HepG2 (cell line): ENCODE measurements around the gene WDSUB1. TPM values are rescaled to one million over a fixed set of nuclear protein-coding genes. Genes with fewer than 3 reads are reported as not detected.

Experiments used
- ATAC-seq: fragments of 200-7000 bp; cut with Tn5 transposase; 3 replicates; pipeline ENCODE4 v1.9.1; 2020; ENCODE audit warnings: mild to moderate bottlenecking, moderate library complexity
- BruUV-seq: library from RNA; stranded (reverse); fragments of 400-500 nt; replicated peaks from 2 replicates; lab custom pipeline; 2021; lab: Mats Ljungman, UMichigan
- CTCF ChIA-PET: fragments of 300-600 bp; formaldehyde crosslinking; extraction: SDS; loops from one replicate; lab custom pipeline; 2021; ENCODE audit warnings: low total read pairs, inconsistent platforms, low intra/inter-chr PET ratio; lab: Yijun Ruan, JAX
- POLR2A ChIA-PET: fragments of 350-600 bp; sonication (Branson Sonifier 250); formaldehyde crosslinking; loops from one replicate; lab custom pipeline; 2020; ENCODE audit warnings: antibody characterized with exemption, inconsistent platforms; lab: Yijun Ruan, JAX
- DNase-seq: peaks from one replicate; pipeline ENCODE4 v3.0.0-alpha.2; 2015; ENCODE audit warnings: low spot score
- FAIRE-seq: peaks from 3 replicates; lab custom pipeline; 2011; peaks lifted over from hg19 to GRCh38; lab: Jason Lieb, UNC
- H2AFZ ChIP-seq: one replicate; pipeline ENCODE4 v1.6.1; 2011; ENCODE audit warnings: low read length, inconsistent platforms
- H3K27ac ChIP-seq: fragments of 300-600 bp; 3 replicates; pipeline ENCODE4 v1.8.0; 2011; ENCODE audit warnings: mixed run types, mild to moderate bottlenecking, mixed read lengths, low read length, inconsistent platforms; ENCODE audit not compliant: insufficient read depth; ENCODE audit errors: extremely low read length
- H3K27me3 ChIP-seq, 2 experiments: fragments of 200-600 bp in 1 of 2; 2 replicates in 1 of 2; 3 replicates in 1 of 2; pipeline versions ENCODE4 v1.6.0 to v1.8.0; 2011; ENCODE audit warnings: low read length in 2 of 2, mild to moderate bottlenecking in 2 of 2, moderate library complexity in 2 of 2, inconsistent platforms in 1 of 2; ENCODE audit not compliant: insufficient read depth in 2 of 2, control insufficient read depth in 1 of 2
- H3K36me3 ChIP-seq, 2 experiments: fragments of 200-600 bp in 1 of 2; replicated peaks in 1 of 2; 2 replicates in 1 of 2; 3 replicates in 1 of 2; pipeline versions ENCODE4 v1.5.1 to v1.8.0; 2011; ENCODE audit warnings: low read length in 2 of 2, inconsistent platforms in 1 of 2; ENCODE audit not compliant: insufficient read depth in 2 of 2, control insufficient read depth in 1 of 2
- H3K4me1 ChIP-seq: 2 replicates; pipeline ENCODE4 v1.5.1; 2012; ENCODE audit warnings: low read length, inconsistent platforms; ENCODE audit not compliant: insufficient read depth
- H3K4me2 ChIP-seq: 2 replicates; pipeline ENCODE4 v1.6.0; 2011; ENCODE audit warnings: low read depth, low read length, inconsistent platforms
- H3K4me3 ChIP-seq, 3 experiments: fragments of 200-600 bp in 1 of 3; sonication (generic), shearing (Covaris generic) in 1 of 3; replicated peaks in 1 of 3; 2 replicates each; pipeline ENCODE4 v1.5.1; 2011 to 2016; ENCODE audit warnings: low read length in 3 of 3, inconsistent platforms in 2 of 3, low read depth in 2 of 3, mild to moderate bottlenecking in 2 of 3, control low read depth in 1 of 3, mixed read lengths in 1 of 3; ENCODE audit not compliant: insufficient read depth in 1 of 3
- H3K79me2 ChIP-seq: one replicate; pipeline ENCODE4 v1.6.1; 2011; ENCODE audit warnings: low read length, inconsistent platforms; ENCODE audit not compliant: insufficient read depth
- H3K9ac ChIP-seq: 2 replicates; pipeline ENCODE4 v1.6.0; 2011; ENCODE audit warnings: mild to moderate bottlenecking, low read depth, low read length, inconsistent platforms; ENCODE audit not compliant: insufficient read depth
- H3K9me3 ChIP-seq: 2 replicates; pipeline ENCODE4 v1.5.1; 2012; ENCODE audit warnings: mild to moderate bottlenecking, low read length
- H4K20me1 ChIP-seq: 2 replicates; pipeline ENCODE4 v1.6.0; 2011; ENCODE audit warnings: inconsistent platforms, mild to moderate bottlenecking, low read length, moderate library complexity; ENCODE audit not compliant: insufficient read depth
- CEBPB ChIP-seq: IDR thresholded peaks from 2 replicates; pipeline ENCODE4 v1.6.1; 2011; ENCODE audit warnings: low read depth, low read length, improper control_type of control experiment, borderline replicate concordance
- TARDBP ChIP-seq: sonication (generic); formaldehyde crosslinking; IDR thresholded peaks from 2 replicates; pipeline ENCODE4 v1.8.0; 2022; ENCODE audit warnings: mild to moderate bottlenecking, missing genetic modification reagents
- TEAD3 ChIP-seq: optimal IDR thresholded peaks from 2 replicates; pipeline ENCODE3; 2016; ENCODE audit warnings: borderline replicate concordance
- ZNF205 ChIP-seq: IDR thresholded peaks from 2 replicates; pipeline ENCODE4 v1.6.1; 2018; ENCODE audit warnings: missing biosample characterization, missing genetic modification reagents
- ZNF362 ChIP-seq: sonication (generic); formaldehyde crosslinking; IDR thresholded peaks from 2 replicates; pipeline ENCODE4 v1.4.0; 2020; ENCODE audit warnings: missing genetic modification reagents, mild to moderate bottlenecking, borderline replicate concordance
- WGBS: methylation state at CpG from one replicate; pipeline ENCODE4 v1.1.6; 2017; ENCODE audit warnings: low lambda C conversion rate; 5-methylcytosine and 5-hydroxymethylcytosine counted together
- in situ Hi-C: cut with HindIII; loops from 2 replicates; pipeline ENCODE4 v1.10.0; 2017; ENCODE audit warnings: low pct_unique_long_range_greater_than_20kb; ENCODE audit not compliant: extremely low pct_ligation_motif_present
- intact Hi-C: fragments of 100-400 bp; cut with micrococcal nuclease; formaldehyde crosslinking; loops from one replicate; pipeline ENCODE4 v1.10.0; 2022; ENCODE audit not compliant: unreplicated experiment
- polyA plus RNA-seq, 8 experiments: library from polyadenylated mRNA; depleted of rRNA in 3 of 8; stranded (reverse) in 7 of 8; unstranded in 1 of 8; fragments of >200 nt; fragmentation: Illumina TruSeq in 4 of 8; extraction: Trizol in 4 of 8; gene quantifications; 2 replicates each; pipeline versions ENCODE4 v1.2.1 to v1.2.3, GENCODE V29; 2011 to 2016; ENCODE audit warnings: low read depth in 4 of 8, missing spikeins in 1 of 8, mixed read lengths in 1 of 8; ENCODE audit not compliant: insufficient read depth in 1 of 8
- total RNA-seq, 5 experiments: library from RNA; depleted of rRNA; stranded (reverse); fragments of >200 nt; fragmentation: Illumina TruSeq; extraction: Trizol; gene quantifications; 2 replicates each; pipeline ENCODE4 v1.2.3, GENCODE V29; 2016; ENCODE audit warnings: low read depth in 1 of 5

Gene WDSUB1
- total and polyA plus RNA-seq, 2 of the 13 experiments (the other 11 are each of a cell fraction or from before 2014, with no cell fraction given) = 10.1 to 10.7 TPM

- 23% methylated on average over 3 of the region's 3 CpGs for WGBS
- in situ Hi-C loops (no loop called here), intact Hi-C loops (no loop called here)
- Histone ChIP-seq H2AFZ (no peak overlapping the region), H3K27me3 (no peaks in the 10 kb centered on the region), H3K36me3 (no peaks in the 10 kb centered on the region), H3K4me2 (no peak overlapping the region), H4K20me1 (no peaks in the 10 kb centered on the region), H3K79me2 (no peaks in the 10 kb centered on the region), H3K4me1 (no peaks in the 10 kb centered on the region), H3K9me3 (no peaks in the 10 kb centered on the region), H3K9ac (no peak overlapping the region), H3K4me3 (no peak overlapping the region), H3K27ac (no peak overlapping the region)
- no TSS peak for BruUV-seq
- ChIA-PET POLR2A (no interaction called here), CTCF (no interaction called here)
- FAIRE-seq = no peak
- no peak for DNase-seq
- ATAC-seq = peak; percentile 97
- TF ChIP-seq TARDBP (CRISPR knock-in tag) (no peak), TEAD3 (peak; percentile 53)
Observed at GRCh38 chr2:159300586-159300985, 14.1 kb upstream of the WDSUB1 start.

GRCh38 chr2:159298967-159299366 is 12.5 kb upstream of the WDSUB1 start:
- Histone ChIP-seq H3K27ac (no peak overlapping the region), H4K20me1 (no peaks in the 10 kb centered on the region), H3K79me2 (no peaks in the 10 kb centered on the region), H3K4me2 (no peak overlapping the region), H3K4me1 (no peaks in the 10 kb centered on the region), H3K9me3 (no peaks in the 10 kb centered on the region), H2AFZ (no peak overlapping the region), H3K4me3 (no peak overlapping the region), H3K9ac (no peak overlapping the region), H3K36me3 (no peaks in the 10 kb centered on the region), H3K27me3 (no peaks in the 10 kb centered on the region)
- ATAC-seq = no peak
- POLR2A ChIA-PET = interaction anchor here (0.6 kb wide), 1 partner anchor 317 kb away, joined by 3 read pairs; no protein-coding TSS in a partner anchor
- intact Hi-C loops = no loop called here
- in situ Hi-C loops = no loop called here
- CTCF ChIA-PET = no interaction called here
- BruUV-seq = no TSS peak
- FAIRE-seq = no peak
- no peak for TF ChIP-seq ZNF362 (CRISPR knock-in tag)
- peak; percentile 77 for TF ChIP-seq CEBPB
- TF ChIP-seq ZNF205 (CRISPR knock-in tag) = no peak
- no peak for DNase-seq
